Thoracic aorta (tissue), 2 donors: ENCODE data around the gene SLC25A52. TPM values are rescaled to one million over a fixed set of nuclear protein-coding genes. Genes with fewer than 3 reads are reported as not detected.
"Not testable (repeated sequence)": the region's sequence is repeated elsewhere in the genome, so short reads cannot be mapped to it uniquely, and the experiment has no call there.

Experiments used
- ATAC-seq: fragments of 150-250 bp; one replicate; pipeline ENCODE4 v1.8.0; 2017; ENCODE audit warnings: low read depth; ENCODE audit not compliant: insufficient number of reproducible peaks, low FRiP score
- DNase-seq: peaks from one replicate; pipeline ENCODE4 v3.0.0-alpha.2; 2020; ENCODE audit warnings: low spot score
- H3K27ac ChIP-seq, 2 donors: fragments of 200-600 bp; sonication (generic); 1 replicate in 1 of 2; 2 replicates in 1 of 2; pipeline ENCODE4 v1.5.1; 2016; ENCODE audit warnings: mild to moderate bottlenecking in 2 of 2, moderate library complexity in 2 of 2
- H3K27me3 ChIP-seq: fragments of 200-600 bp; sonication (generic); replicated peaks from 2 replicates; pipeline ENCODE4 v1.6.0; 2016; ENCODE audit warnings: mild to moderate bottlenecking; ENCODE audit not compliant: insufficient read depth
- H3K36me3 ChIP-seq: fragments of 200-600 bp; sonication (generic); one replicate; pipeline ENCODE4 v1.5.1; 2016
- H3K4me1 ChIP-seq, 2 donors: fragments of 200-600 bp; sonication (generic); 1 replicate in 1 of 2; 2 replicates in 1 of 2; pipeline versions ENCODE4 v1.5.1 to v1.6.0; 2016; ENCODE audit warnings: low read depth in 2 of 2, mild to moderate bottlenecking in 1 of 2; ENCODE audit not compliant: control insufficient read depth in 1 of 2
- H3K4me3 ChIP-seq: fragments of 200-600 bp; sonication (generic); 2 replicates; pipeline ENCODE4 v1.5.1; 2016; ENCODE audit warnings: mild to moderate bottlenecking
- H3K9me3 ChIP-seq: fragments of 200-600 bp; sonication (generic); 2 replicates; pipeline ENCODE4 v1.5.1; 2016
- CTCF ChIP-seq: fragments of 200-600 bp; sonication (generic); IDR thresholded peaks from one replicate; pipeline ENCODE4 v1.5.1; 2019; ENCODE audit warnings: antibody characterized with exemption
- total RNA-seq, 2 donors: library from RNA; depleted of rRNA; stranded (reverse); fragments of >200 nt; gene quantifications; one replicate each; pipeline versions ENCODE4 v1.1.0 to v1.2.3, GENCODE V29; 2016

SLC25A52 gene
- total RNA-seq, 2 donors from 2014 or later = not detected

DNA sequence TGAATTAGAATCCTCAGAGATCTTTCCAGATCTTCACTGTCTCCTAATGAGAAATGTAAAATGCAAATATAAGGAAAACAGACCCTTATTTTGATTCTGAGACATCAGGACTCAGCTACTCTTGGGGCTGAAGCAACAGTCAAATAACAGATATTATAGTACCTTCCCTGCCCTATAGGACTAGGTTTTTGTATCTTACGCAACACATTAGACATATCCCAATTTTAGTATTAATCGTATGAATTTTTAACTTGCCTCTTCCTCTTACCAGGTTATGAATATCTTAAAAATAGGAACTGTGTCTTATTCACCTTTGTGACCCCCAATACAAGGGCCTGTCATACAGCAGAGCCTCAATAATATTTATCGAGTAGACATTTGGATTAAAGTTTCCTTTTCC lies 12.0 kb upstream of the SLC25A52 start:
- DNase-seq (no peak), ATAC-seq (no peak)
- no peak for TF ChIP-seq CTCF
- Histone ChIP-seq H3K27ac (no peak overlapping the region), H3K4me3 (no peak overlapping the region), H3K36me3 (no peaks in the 10 kb centered on the region), H3K9me3 (no peaks in the 10 kb centered on the region), H3K27me3 (no peaks in the 10 kb centered on the region), H3K4me1 (no peaks in the 10 kb centered on the region)

DNA sequence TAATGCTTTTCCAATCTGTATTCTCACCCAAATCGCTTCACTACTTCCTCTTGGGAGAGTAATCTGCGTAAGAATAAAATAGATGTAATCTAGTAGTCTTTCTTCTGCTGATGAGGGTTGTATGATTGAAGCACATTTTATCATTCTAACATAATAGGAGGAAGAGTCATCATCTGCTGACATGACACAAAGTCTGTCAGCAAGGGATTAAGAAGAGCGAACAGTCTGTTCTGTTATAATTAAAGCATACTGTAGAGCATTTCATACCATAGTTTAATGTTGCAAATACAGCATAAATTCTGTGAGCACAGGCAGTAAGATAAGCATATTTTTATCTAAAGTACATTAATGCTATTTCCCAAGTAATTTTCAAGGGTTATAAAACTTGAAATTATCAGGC lies 10.4 kb downstream of the SLC25A52 start:
- no peak for DNase-seq
- Histone ChIP-seq H3K4me1 (no peaks in the 10 kb centered on the region), H3K4me3 (no peak overlapping the region), H3K27me3 (no peaks in the 10 kb centered on the region), H3K27ac (no peak overlapping the region), H3K36me3 (no peaks in the 10 kb centered on the region), H3K9me3 (no peaks in the 10 kb centered on the region)
- TF ChIP-seq CTCF = no peak
- no peak for ATAC-seq

DNA sequence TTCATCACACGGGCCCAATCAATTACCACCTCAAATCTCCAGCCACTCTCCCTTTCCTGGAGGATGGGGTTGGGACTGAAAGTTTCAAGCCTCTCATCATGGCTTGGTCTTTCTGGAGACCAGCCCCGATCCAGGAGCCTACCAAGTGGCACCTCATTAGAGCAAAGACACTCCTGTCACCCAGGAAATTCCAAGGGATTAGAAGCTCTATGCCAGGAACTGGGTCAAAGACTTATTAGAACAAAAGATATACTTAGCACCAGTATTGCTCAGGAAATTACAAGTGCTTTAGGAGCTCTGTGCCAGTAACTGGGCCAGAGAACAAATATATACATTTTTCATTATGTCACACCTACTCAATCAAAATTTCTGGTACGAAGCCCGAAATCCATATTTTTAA lies 14.3 kb downstream of the SLC25A52 start:
- ATAC-seq (no peak), DNase-seq (no peak)
- H3K9me3 ChIP-seq = no peaks in the 10 kb centered on the region
- no peak overlapping the region for H3K4me3 ChIP-seq
- H3K27ac ChIP-seq = no peak overlapping the region
- no peaks in the 10 kb centered on the region for H3K4me1 ChIP-seq
- no peaks in the 10 kb centered on the region for H3K27me3 ChIP-seq
- no peaks in the 10 kb centered on the region for H3K36me3 ChIP-seq
- TF ChIP-seq CTCF = no peak

DNA sequence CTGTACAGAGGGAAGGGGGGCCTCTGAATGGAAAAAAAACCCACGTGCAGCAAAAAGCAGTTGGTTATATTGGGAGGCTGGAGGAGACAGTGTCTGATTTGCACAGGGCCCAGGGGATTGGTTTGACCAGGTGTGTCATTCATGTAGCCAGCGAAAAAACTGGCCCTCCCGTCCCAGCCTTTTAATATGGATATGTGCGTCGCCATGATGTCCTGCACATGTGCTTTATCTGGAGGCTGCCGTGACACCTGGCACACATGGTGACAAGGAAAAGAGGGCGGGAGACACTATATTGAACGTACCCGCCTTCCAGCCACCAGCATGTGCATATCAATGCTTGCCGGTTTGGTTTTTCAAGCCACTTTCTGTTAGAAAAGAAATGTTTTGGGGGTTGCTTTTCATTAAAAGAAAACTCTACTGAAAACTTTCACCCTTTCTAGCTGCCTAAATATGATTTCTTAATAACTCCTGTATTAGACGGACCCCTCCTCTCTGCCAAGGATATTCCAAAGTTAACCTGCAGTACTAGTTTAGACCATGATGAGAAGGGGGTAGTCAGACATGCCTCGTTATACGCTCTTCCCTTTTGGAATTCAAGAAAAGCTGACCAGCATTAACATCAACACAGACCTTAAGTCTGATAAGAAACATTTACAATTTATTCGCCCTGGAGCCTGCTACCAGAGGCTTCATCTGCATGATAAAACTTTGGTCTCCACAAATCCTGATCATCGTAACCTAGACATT lies 16.2 kb downstream of the SLC25A52 start:
- no peaks in the 10 kb centered on the region for H3K36me3 ChIP-seq
- H3K4me1 ChIP-seq = no peaks in the 10 kb centered on the region
- ATAC-seq (no peak), DNase-seq (no peak)
- H3K27me3 ChIP-seq = no peaks in the 10 kb centered on the region
- no peak overlapping the region for H3K4me3 ChIP-seq
- no peaks in the 10 kb centered on the region for H3K9me3 ChIP-seq
- TF ChIP-seq CTCF = no peak
- H3K27ac ChIP-seq = no peak overlapping the region

GRCh38 chr18:31743600-31743999 lies 17.1 kb downstream of the SLC25A52 start:
- H3K4me3 ChIP-seq, H3K9me3 ChIP-seq, H3K27me3 ChIP-seq, ATAC-seq, DNase-seq, H3K36me3 ChIP-seq, H3K27ac ChIP-seq, H3K4me1 ChIP-seq: not testable (repeated sequence)
